ENCODE measurements around the gene HNRNPC. TPM values are rescaled to one million over a fixed set of nuclear protein-coding genes. Genes with fewer than 3 reads are reported as not detected.
"Not testable (repeated sequence)": the region's sequence is repeated elsewhere in the genome, so short reads cannot be mapped to it uniquely, and the experiment has no call there.

Gene HNRNPC
- total RNA-seq, 1 donor from 2014 or later, result 690 TPM

DNA sequence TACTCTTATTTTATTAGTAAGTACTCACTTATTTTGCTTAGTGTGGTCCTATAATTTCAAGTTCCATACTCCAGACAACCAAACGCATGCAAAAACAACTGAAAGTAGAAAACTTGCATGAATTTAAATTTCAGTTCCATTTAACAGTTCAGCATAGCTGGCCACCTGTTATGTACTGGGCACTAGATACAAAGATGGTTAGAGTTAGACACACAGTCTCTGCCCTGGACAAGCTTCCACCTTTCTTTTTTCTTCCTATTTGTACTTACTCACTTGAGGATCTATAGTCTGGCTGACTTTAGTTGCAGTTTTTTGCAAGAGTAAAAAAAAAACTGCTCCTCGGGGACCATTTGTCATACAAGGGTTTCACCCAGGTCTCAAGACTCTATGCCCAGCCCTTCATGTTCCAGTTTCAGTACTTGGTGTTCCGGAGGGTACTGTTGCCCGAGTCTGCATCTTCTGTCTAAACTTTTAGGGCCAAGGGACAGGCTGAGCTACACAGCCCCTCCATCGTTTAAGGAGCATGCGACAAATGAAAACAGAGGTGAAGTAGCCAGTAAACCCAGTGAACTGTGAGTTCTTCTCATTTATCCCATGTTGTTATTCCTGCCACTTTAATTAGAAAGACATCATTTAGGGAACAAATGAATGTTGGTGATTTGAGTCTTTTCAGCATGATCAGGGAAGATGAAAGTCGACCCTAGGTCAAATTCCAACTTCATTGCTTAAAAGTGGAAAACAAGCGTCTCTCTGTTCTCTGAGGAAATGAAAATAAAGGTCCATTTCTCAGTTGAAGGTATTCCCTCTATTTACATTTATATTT is 33.0 kb upstream of the HNRNPC start:
- Mint-ChIP-seq H3K4me1 (ENCODE audit: low read depth) (peaks cover 6% of the 10 kb centered on the region), H3K27ac (no peak overlapping the region), H3K27me3 (peaks cover 3% of the 10 kb centered on the region), H3K36me3 (ENCODE audit: insufficient read depth) (no peaks in the 10 kb centered on the region), H3K4me3 (ENCODE audit: low read depth) (no peak overlapping the region), H3K9me3 (ENCODE audit: low read depth) (no peaks in the 10 kb centered on the region)
- DNase-seq (ENCODE audit: low spot score, unreplicated experiment), result no peak
- TF ChIP-seq, protein P1, sequence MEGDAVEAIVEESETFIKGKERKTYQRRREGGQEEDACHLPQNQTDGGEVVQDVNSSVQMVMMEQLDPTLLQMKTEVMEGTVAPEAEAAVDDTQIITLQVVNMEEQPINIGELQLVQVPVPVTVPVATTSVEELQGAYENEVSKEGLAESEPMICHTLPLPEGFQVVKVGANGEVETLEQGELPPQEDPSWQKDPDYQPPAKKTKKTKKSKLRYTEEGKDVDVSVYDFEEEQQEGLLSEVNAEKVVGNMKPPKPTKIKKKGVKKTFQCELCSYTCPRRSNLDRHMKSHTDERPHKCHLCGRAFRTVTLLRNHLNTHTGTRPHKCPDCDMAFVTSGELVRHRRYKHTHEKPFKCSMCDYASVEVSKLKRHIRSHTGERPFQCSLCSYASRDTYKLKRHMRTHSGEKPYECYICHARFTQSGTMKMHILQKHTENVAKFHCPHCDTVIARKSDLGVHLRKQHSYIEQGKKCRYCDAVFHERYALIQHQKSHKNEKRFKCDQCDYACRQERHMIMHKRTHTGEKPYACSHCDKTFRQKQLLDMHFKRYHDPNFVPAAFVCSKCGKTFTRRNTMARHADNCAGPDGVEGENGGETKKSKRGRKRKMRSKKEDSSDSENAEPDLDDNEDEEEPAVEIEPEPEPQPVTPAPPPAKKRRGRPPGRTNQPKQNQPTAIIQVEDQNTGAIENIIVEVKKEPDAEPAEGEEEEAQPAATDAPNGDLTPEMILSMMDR (IDR thresholded peaks at IDR 0.05; ENCODE audit: unreplicated experiment), result no peak

DNA sequence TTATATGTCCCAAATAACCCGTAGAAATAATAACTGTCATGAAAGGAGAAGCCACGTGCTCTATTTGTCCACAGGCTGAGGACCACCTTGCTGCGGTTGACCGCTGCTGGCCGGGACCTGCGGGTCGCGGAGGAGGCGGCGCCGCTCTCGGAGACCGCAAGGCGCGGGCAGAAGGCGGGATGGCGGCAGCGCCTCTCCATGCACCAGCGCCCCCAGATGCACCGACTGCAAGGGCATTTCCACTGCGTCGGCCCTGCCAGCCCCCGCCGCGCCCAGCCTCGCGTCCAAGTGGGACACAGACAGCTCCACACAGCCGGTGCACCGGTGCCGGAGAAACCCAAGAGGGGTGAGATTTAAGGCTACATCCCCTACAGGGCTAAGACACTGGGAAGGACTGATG is 31.6 kb upstream of the HNRNPC start:
- peak overlapping the region; percentile 52 for H3K4me3 Mint-ChIP-seq (ENCODE audit: low read depth)
- peak; percentile 27 for DNase-seq (ENCODE audit: low spot score, unreplicated experiment)
- H3K27ac Mint-ChIP-seq, result no peak overlapping the region
- TF ChIP-seq, protein P1 (IDR thresholded peaks at IDR 0.05; ENCODE audit: unreplicated experiment), result peak; percentile 19
- peaks cover 3% of the 10 kb centered on the region for H3K27me3 Mint-ChIP-seq
- H3K9me3 Mint-ChIP-seq (ENCODE audit: low read depth), result no peaks in the 10 kb centered on the region
- no peaks in the 10 kb centered on the region for H3K36me3 Mint-ChIP-seq (ENCODE audit: insufficient read depth)
- peaks cover 5% of the 10 kb centered on the region for H3K4me1 Mint-ChIP-seq (ENCODE audit: low read depth)

DNA sequence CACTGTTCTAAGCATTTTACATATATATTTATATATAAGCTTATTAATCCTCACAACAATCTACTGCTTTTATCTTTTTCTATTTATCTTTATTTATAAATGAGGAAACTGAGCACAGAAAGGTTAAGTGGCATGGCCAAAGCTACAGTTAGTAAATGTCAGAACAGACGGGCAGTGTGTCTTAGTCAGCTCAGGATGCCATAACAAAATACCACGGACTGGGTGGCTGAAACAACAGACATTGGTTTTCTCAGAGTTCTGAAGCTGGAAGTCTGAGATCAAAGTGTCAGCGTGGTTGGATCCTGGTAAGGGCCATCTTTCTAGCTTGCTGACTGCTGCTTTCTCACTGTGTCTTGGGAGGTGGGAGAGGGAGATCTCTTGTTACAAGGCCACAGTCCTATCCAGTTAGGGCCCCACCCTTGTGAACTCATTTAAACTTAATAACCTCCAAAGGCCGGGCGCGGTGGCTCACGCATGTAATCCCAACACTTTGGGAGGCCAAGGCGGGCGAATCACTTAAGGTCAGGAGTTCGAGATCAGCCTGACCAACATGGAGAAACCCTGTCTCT is 30.4 kb upstream of the HNRNPC start:
- peaks cover 3% of the 10 kb centered on the region for H3K27me3 Mint-ChIP-seq
- H3K36me3 Mint-ChIP-seq (ENCODE audit: insufficient read depth), result no peaks in the 10 kb centered on the region
- TF ChIP-seq, protein P1 (IDR thresholded peaks at IDR 0.05; ENCODE audit: unreplicated experiment), result no peak
- H3K9me3 Mint-ChIP-seq (ENCODE audit: low read depth), result no peaks in the 10 kb centered on the region
- no peak for DNase-seq (ENCODE audit: low spot score, unreplicated experiment)
- no peak overlapping the region for H3K27ac Mint-ChIP-seq
- peaks cover 5% of the 10 kb centered on the region for H3K4me1 Mint-ChIP-seq (ENCODE audit: low read depth)
- H3K4me3 Mint-ChIP-seq (ENCODE audit: low read depth), result no peak overlapping the region

DNA sequence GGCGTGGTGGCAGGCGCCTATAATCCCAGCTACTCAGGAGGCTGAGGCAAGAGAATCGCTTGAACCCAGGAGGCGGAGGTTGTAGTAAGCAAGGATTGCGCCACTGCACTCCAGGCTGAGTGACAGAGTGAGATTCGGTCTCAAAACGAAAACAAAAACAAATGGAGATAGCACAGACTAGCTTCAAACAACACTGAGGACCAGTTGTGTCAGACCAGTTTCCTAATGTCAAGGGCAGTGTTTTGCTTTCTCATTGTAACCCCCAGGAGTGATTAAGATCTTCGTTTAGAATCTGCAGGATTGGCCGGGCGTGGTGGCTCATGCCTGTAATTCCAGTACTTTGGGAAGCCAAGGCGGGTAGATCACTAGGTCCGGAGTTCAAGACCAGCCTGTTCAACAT is 29.1 kb upstream of the HNRNPC start:
- Mint-ChIP-seq H3K4me1 (ENCODE audit: low read depth) (peaks cover 5% of the 10 kb centered on the region), H3K27me3 (peaks cover 3% of the 10 kb centered on the region), H3K36me3 (ENCODE audit: insufficient read depth) (no peaks in the 10 kb centered on the region)

DNA sequence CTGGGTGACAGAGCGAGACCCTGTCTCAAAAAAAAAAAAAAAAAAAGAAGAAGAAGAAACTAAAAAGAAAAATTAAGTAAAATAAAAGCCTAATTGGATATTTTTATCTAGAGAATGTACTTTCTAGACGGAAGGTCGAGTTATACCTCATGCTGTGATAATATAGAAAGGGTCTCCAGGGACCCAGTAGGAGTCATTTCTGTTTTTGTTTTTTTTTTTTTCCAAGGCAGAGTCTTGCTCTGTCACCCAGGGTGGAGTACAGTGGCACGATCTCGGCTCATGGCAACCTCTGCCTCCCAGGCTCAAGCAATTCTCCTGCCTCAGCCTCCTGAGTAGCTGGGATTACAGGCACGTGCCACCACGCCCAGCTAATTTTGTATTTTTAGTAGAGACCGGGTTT is 24.8 kb upstream of the HNRNPC start:
- H3K4me3 Mint-ChIP-seq (ENCODE audit: low read depth); DNase-seq (ENCODE audit: low spot score, unreplicated experiment); H3K27me3 Mint-ChIP-seq; H3K27ac Mint-ChIP-seq; H3K9me3 Mint-ChIP-seq (ENCODE audit: low read depth); H3K4me1 Mint-ChIP-seq (ENCODE audit: low read depth); H3K36me3 Mint-ChIP-seq (ENCODE audit: insufficient read depth): not testable (repeated sequence)

More for the DNA sequence above, 29.1 kb upstream of the HNRNPC start:
- H3K4me3 Mint-ChIP-seq (ENCODE audit: low read depth), result no peak overlapping the region
- no peak overlapping the region for H3K27ac Mint-ChIP-seq
- TF ChIP-seq, protein P1 (IDR thresholded peaks at IDR 0.05; ENCODE audit: unreplicated experiment), result no peak
- H3K9me3 Mint-ChIP-seq (ENCODE audit: low read depth), result no peaks in the 10 kb centered on the region
- no peak for DNase-seq (ENCODE audit: low spot score, unreplicated experiment)
